Immature natural killer cell (primary cell): ENCODE measurements around the gene C3. TPM values are rescaled to one million over a fixed set of nuclear protein-coding genes. Genes with fewer than 3 reads are reported as not detected.

Experiments used
- DNase-seq, 3 donors: peaks; one replicate each; pipeline ENCODE4 v3.0.0; 2022; ENCODE audit warnings: mixed read lengths in 1 of 3
- H3K27ac Mint-ChIP-seq, 6 donors: one replicate each; pipeline ENCODE4 v1.8.0; 2020; ENCODE audit warnings: mixed read lengths in 6 of 6, mild to moderate bottlenecking in 5 of 6, inconsistent platforms in 4 of 6, moderate library complexity in 3 of 6
- H3K27me3 Mint-ChIP-seq, 3 donors: one replicate each; pipeline ENCODE4 v1.8.0; 2020 to 2021; ENCODE audit warnings: low read depth in 3 of 3, mild to moderate bottlenecking in 3 of 3, mixed read lengths in 3 of 3, moderate library complexity in 3 of 3, inconsistent platforms in 1 of 3
- H3K36me3 Mint-ChIP-seq, 3 donors: one replicate each; pipeline ENCODE4 v1.8.0; 2020; ENCODE audit warnings: mixed read lengths in 3 of 3, inconsistent platforms in 2 of 3, mild to moderate bottlenecking in 2 of 3
- H3K4me1 Mint-ChIP-seq, 2 donors: one replicate each; pipeline ENCODE4 v1.8.0; 2020; ENCODE audit warnings: inconsistent platforms in 2 of 2, mild to moderate bottlenecking in 2 of 2, mixed read lengths in 2 of 2, moderate library complexity in 1 of 2
- H3K4me3 Mint-ChIP-seq, 5 donors: one replicate each; pipeline ENCODE4 v1.8.0; 2020; ENCODE audit warnings: mild to moderate bottlenecking in 5 of 5, mixed read lengths in 5 of 5, inconsistent platforms in 3 of 5, moderate library complexity in 3 of 5
- H3K9me3 Mint-ChIP-seq, 6 donors: one replicate each; pipeline ENCODE4 v1.8.0; 2020; ENCODE audit warnings: mild to moderate bottlenecking in 6 of 6, mixed read lengths in 6 of 6, inconsistent platforms in 4 of 6, moderate library complexity in 3 of 6
- polyA plus RNA-seq, 3 donors: library from polyadenylated mRNA; unstranded; fragments of 300-500 nt; fragmentation: Illumina TruSeq; gene quantifications; one replicate each; pipeline ENCODE4 v1.2.3, GENCODE V29; 2021

The C3 gene
- polyA plus RNA-seq, 3 donors from 2014 or later = 0.09 to 0.78 TPM; not detected in 1

DNA sequence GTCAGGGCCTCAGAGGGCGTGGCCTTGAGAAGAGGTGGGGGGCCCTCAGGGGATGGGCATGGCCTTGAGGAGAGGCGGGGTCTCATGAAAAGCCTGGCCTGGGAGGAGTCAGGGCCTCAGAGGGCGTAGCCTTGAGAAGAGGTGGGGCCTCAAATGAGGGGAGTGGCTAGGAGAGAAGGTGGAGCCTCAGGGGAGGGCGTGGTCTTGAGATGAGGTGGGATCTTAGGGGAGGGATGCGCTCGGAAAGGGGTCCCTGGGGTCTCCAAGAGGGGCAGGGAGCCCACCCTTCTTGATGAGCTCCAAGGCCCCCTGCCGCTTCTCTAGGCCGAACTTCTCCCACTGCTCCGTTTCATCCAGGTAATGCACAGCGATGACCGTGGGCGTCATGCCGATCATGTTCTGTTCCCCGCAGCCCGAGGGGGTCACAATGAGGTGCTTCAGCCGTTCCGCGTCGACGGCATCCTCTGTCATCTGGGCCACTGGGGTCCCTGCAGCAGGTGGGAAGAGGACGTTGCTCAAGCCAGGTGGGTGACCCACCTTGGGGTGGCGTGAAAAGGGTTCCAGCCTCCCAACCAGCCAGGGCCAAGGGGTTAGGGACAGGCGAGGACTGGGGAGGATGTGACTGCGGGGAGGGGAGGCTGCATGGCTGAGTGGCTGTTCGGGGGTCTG lies 26.2 kb downstream of the C3 start:
- Mint-ChIP-seq H3K27ac (no peak overlapping the region), H3K4me3 (no peak overlapping the region), H3K9me3 (peaks cover 0 to 2% (median 0%) of the 10 kb centered on the region in 6 donors)

DNA sequence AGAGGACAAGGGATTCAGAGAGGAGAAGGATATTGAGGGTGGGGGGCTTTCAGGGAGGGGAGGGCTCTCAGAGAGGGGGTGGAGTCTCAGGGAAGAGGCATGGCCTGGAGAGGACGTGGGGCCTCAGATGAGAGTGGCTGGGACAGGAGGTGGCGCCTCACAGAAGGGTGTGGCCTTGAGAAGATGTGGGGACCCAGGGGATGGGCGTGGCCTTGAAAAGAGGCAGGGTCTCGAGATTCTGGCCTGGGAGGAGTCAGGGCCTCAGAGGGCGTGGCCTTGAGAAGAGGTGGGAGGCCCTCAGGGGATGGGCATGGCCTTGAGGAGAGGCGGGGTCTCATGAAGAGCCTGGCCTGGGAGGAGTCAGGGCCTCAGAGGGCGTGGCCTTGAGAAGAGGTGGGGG lies 26.8 kb downstream of the C3 start:
- H3K27ac Mint-ChIP-seq = no peak overlapping the region
- DNase-seq = no peak
- H3K27me3 Mint-ChIP-seq = peaks cover 2 to 4% (median 3%) of the 10 kb centered on the region in 3 donors
- no peak overlapping the region for H3K4me3 Mint-ChIP-seq
- H3K9me3 Mint-ChIP-seq = peaks cover 0 to 2% (median 0%) of the 10 kb centered on the region in 6 donors
- peaks cover 5 to 8% of the 10 kb centered on the region in 2 donors for H3K4me1 Mint-ChIP-seq
- no peaks in the 10 kb centered on the region for H3K36me3 Mint-ChIP-seq

More for the DNA sequence above, 26.2 kb downstream of the C3 start:
- H3K4me1 Mint-ChIP-seq = peaks cover 5 to 8% of the 10 kb centered on the region in 2 donors
- H3K27me3 Mint-ChIP-seq = peaks cover 2 to 3% (median 2%) of the 10 kb centered on the region in 3 donors
- H3K36me3 Mint-ChIP-seq = no peaks in the 10 kb centered on the region
- no peak for DNase-seq

GRCh38 chr19:6693056-6693471 lies 27.4 kb downstream of the C3 start:
- H3K9me3 Mint-ChIP-seq = peaks cover 0 to 2% (median 0%) of the 10 kb centered on the region in 6 donors
- no peak for DNase-seq
- no peaks in the 10 kb centered on the region for H3K36me3 Mint-ChIP-seq
- H3K4me1 Mint-ChIP-seq = peaks cover 5 to 8% of the 10 kb centered on the region in 2 donors
- no peak overlapping the region for H3K27ac Mint-ChIP-seq
- H3K4me3 Mint-ChIP-seq = no peak overlapping the region
- H3K27me3 Mint-ChIP-seq = peaks cover 2 to 6% (median 3%) of the 10 kb centered on the region in 3 donors

DNA sequence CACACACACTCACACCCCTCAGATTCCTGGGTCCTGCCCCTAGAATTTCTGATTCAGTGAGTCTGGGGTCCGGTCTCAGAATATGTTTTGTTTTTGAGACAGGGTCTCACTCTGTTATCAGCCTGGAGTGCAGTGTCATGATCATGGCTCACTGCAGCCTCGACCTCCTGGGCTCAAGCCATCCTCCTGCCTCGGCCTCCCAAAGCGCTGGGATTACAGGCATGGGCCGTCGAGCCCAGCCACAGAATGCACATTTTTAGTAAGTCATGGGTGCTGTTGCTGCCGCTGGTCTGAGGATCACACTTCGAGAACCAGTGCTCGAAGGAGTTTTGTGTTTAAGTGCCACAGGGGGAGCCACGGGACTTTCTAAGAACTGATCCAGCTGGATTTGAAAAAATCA lies 28.4 kb downstream of the C3 start:
- Mint-ChIP-seq H3K4me1 (peaks cover under 1 to 4% of the 10 kb centered on the region in 2 donors), H3K27ac (no peak overlapping the region), H3K27me3 (peaks cover 2 to 6% (median 3%) of the 10 kb centered on the region in 3 donors), H3K4me3 (no peak overlapping the region), H3K36me3 (no peaks in the 10 kb centered on the region), H3K9me3 (peaks cover 0 to 2% (median 0%) of the 10 kb centered on the region in 6 donors)
- DNase-seq = no peak

GRCh38 chr19:6691342-6691741 lies 29.1 kb downstream of the C3 start:
- peaks cover 0 to 4% of the 10 kb centered on the region in 2 donors for H3K4me1 Mint-ChIP-seq
- no peak overlapping the region for H3K27ac Mint-ChIP-seq
- peaks cover 0 to 2% (median 0%) of the 10 kb centered on the region in 6 donors for H3K9me3 Mint-ChIP-seq
- no peak for DNase-seq
- no peak overlapping the region for H3K4me3 Mint-ChIP-seq
- H3K27me3 Mint-ChIP-seq = peaks cover under 1 to 6% (median 2%) of the 10 kb centered on the region in 3 donors
- H3K36me3 Mint-ChIP-seq = no peaks in the 10 kb centered on the region

DNA sequence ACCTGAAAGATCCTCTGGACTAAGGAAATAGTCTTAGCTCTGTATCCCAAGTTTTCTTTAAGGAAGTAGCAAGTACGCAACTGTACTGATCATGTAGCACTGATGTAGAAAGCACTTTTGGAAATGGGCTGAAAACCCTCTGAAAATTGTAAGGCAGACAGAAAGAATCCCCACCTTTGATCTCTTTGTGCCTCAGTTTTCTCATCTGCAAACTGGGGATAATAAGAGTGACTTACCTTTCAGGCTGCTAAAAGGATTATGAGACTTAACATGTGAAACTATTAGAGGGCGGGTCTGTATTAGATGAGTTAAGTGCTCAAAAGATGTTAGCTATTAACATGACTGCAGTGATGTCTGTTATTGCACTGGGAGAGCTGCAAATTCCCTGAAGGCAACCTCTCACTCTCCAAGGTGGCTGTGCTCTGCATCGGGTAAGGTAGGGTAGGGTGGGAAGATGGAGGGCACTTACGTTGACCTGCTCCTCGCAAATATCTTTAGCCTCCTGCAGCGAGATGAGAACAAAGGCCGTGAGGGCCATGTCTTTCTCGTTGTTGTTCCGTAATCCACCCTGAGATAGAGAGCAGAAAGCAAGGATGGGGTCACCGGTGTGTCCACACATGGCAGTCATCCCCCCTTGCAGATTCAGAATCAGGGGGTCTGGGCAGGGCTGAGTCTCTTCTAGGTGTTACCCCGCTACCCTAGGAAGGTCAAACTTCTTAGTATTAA lies 30.1 kb downstream of the C3 start:
- H3K27ac Mint-ChIP-seq = peak overlapping the region in 1 of 6 donors; percentile 49
- H3K27me3 Mint-ChIP-seq = peaks cover 0 to 6% (median 2%) of the 10 kb centered on the region in 3 donors
- no peak overlapping the region for H3K4me3 Mint-ChIP-seq
- H3K36me3 Mint-ChIP-seq = no peaks in the 10 kb centered on the region
- H3K9me3 Mint-ChIP-seq = peaks cover 0 to under 1% (median 0%) of the 10 kb centered on the region in 6 donors
- DNase-seq = no peak
- peaks cover 0 to 3% of the 10 kb centered on the region in 2 donors for H3K4me1 Mint-ChIP-seq

DNA sequence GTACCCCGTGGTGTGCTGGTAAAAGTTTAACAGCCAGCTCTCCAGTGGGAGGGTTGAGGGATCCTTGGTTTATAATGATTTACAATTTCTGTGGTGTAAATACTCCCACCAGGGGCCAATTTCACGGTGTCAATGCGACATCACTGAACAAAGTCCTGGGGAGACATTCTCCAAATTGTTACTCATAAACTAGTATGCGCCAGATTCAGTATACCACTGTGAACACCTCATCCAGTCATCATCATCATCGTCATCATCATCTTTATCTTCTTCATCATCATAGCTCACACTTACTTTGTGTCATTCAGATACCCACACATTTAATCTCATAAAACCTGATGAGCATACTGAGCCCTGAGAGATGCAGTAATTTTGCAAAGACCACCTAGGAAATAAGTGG lies 33.3 kb downstream of the C3 start:
- no peaks in the 10 kb centered on the region for H3K4me1 Mint-ChIP-seq
- H3K4me3 Mint-ChIP-seq = no peak overlapping the region
- H3K36me3 Mint-ChIP-seq = no peaks in the 10 kb centered on the region
- no peaks in the 10 kb centered on the region for H3K9me3 Mint-ChIP-seq
- peak overlapping the region in 1 of 6 donors; percentile 0 for H3K27ac Mint-ChIP-seq
- DNase-seq = no peak
- peaks cover 0 to 6% (median 0%) of the 10 kb centered on the region in 3 donors for H3K27me3 Mint-ChIP-seq

- Mint-ChIP-seq H3K27me3 (peaks cover 0 to 6% (median 0%) of the 10 kb centered on the region in 3 donors), H3K36me3 (no peaks in the 10 kb centered on the region), H3K9me3 (no peaks in the 10 kb centered on the region), H3K4me3 (no peak overlapping the region), H3K4me1 (no peaks in the 10 kb centered on the region), H3K27ac (no peak overlapping the region)
- no peak for DNase-seq
Measured at GRCh38 chr19:6686628-6686975, 33.8 kb downstream of the C3 start.

GRCh38 chr19:6685962-6686627 lies 34.4 kb downstream of the C3 start:
- Mint-ChIP-seq H3K9me3 (no peaks in the 10 kb centered on the region), H3K27me3 (peaks cover 0 to 4% (median 0%) of the 10 kb centered on the region in 3 donors), H3K4me3 (no peak overlapping the region), H3K27ac (no peak overlapping the region), H3K4me1 (no peaks in the 10 kb centered on the region), H3K36me3 (no peaks in the 10 kb centered on the region)
- no peak for DNase-seq

- DNase-seq = no peak
- Mint-ChIP-seq H3K9me3 (no peaks in the 10 kb centered on the region), H3K27ac (no peak overlapping the region), H3K4me3 (no peak overlapping the region), H3K27me3 (peaks cover 0 to 3% (median 2%) of the 10 kb centered on the region in 3 donors), H3K36me3 (no peaks in the 10 kb centered on the region), H3K4me1 (no peaks in the 10 kb centered on the region)
Measured at GRCh38 chr19:6685482-6685881, 35.0 kb downstream of the C3 start.

DNA sequence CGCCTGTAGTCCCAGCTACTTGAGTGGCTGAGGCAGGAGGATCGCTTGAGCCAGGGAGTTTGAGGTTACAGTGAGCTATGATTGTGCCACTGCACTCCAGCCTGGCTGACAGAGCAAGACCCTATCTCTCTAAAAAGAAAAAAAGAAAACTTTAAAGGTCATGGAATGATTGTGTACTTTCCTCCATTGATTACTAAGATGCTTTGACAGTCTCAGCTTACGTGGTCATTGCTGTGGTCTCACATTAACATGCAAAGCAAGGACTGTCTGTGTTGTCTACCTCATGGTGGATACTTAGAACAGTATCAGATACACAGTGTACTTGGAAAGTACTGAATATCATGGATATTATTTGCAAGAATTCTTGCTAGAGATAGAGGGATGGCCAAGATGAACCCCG lies 36.5 kb downstream of the C3 start:
- H3K27ac Mint-ChIP-seq = no peak overlapping the region
- H3K4me3 Mint-ChIP-seq = no peak overlapping the region
- peaks cover 2 to 7% (median 2%) of the 10 kb centered on the region in 3 donors for H3K27me3 Mint-ChIP-seq
- DNase-seq = no peak
- no peaks in the 10 kb centered on the region for H3K36me3 Mint-ChIP-seq
- H3K9me3 Mint-ChIP-seq = no peaks in the 10 kb centered on the region
- H3K4me1 Mint-ChIP-seq = peaks cover 0 to under 1% of the 10 kb centered on the region in 2 donors

DNA sequence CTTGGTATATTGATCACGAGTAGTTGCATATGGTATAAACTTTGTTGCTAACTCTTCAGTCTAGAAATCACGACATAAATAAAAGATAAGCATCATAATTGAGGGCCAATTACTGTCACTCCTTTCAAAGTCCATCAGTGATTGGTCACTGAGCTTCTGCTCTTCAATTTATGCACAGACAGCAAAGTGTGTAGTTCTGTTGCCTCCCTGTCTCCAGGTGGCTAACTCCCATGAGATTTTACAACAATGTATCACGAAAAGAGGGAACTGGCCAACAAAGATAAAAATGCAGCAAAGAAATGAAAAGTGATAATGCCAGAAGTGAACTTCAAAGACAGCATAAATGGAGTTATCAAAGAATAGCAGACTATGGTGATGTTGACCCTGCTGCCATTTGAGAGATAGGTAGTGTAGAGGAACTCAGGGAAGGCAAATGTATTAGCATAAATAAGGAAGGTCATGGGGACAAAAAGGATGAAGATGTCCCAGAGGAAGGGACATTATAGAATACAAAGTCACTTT lies 37.8 kb downstream of the C3 start:
- peak overlapping the region in 2 of 6 donors; percentile 28 to 31 for H3K27ac Mint-ChIP-seq
- H3K27me3 Mint-ChIP-seq = peaks cover 2 to 5% (median 4%) of the 10 kb centered on the region in 3 donors
- no peaks in the 10 kb centered on the region for H3K9me3 Mint-ChIP-seq
- no peak overlapping the region for H3K4me3 Mint-ChIP-seq
- DNase-seq = no peak
- H3K36me3 Mint-ChIP-seq = no peaks in the 10 kb centered on the region
- H3K4me1 Mint-ChIP-seq = peaks cover 13 to 14% of the 10 kb centered on the region in 2 donors

DNA sequence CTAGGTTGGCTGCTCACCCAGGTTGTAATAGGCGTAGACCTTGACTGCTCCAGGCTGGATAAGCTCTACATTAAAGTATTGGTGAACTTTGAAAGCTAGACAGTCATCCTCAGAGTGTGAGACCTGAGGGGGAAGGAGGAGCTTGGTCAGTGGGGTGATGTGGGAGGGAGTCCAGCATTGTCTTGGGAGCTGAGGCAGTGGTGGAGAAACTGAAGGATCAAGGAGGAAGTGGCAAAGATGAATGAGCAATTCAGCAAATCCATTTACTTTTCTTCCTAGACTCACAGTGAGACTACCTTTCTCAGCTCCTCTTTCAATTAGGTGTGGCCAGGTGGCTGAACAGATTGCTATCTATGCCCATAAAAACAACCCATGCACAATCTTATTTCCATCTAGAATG lies 40.3 kb downstream of the C3 start:
- H3K27me3 Mint-ChIP-seq = peaks cover 2 to 12% (median 10%) of the 10 kb centered on the region in 3 donors
- H3K4me1 Mint-ChIP-seq = peaks cover 26 to 32% of the 10 kb centered on the region in 2 donors
- DNase-seq = no peak
- no peak overlapping the region for H3K4me3 Mint-ChIP-seq
- peak overlapping the region in 1 of 6 donors; percentile 26 for H3K27ac Mint-ChIP-seq
- no peaks in the 10 kb centered on the region for H3K36me3 Mint-ChIP-seq
- H3K9me3 Mint-ChIP-seq = no peaks in the 10 kb centered on the region

- no peak for DNase-seq
- Mint-ChIP-seq H3K4me1 (peaks cover 36 to 42% of the 10 kb centered on the region in 2 donors), H3K9me3 (no peaks in the 10 kb centered on the region), H3K27me3 (peaks cover 4 to 16% (median 10%) of the 10 kb centered on the region in 3 donors), H3K27ac (no peak overlapping the region), H3K36me3 (no peaks in the 10 kb centered on the region), H3K4me3 (no peak overlapping the region)
Measured at GRCh38 chr19:6679139-6679538, 41.3 kb downstream of the C3 start.
